K562 (cell line): ENCODE data around the gene OXA1L. TPM values are rescaled to one million over a fixed set of nuclear protein-coding genes. Genes with fewer than 3 reads are reported as not detected.
A peak's percentile ranks its signal among the peaks of the same experiment; 100 is the strongest.

ENCODE experiments used
- BCLAF1 ChIP-seq, 2 experiments: fragments of 450-650 bp in 1 of 2; IDR thresholded peaks; 2 replicates each; pipeline ENCODE4 v1.6.1; 2011 to 2017; ENCODE audit warnings: low read depth in 2 of 2, antibody characterized with exemption in 1 of 2, borderline replicate concordance in 1 of 2, low read length in 1 of 2, mild to moderate bottlenecking in 1 of 2, mixed read lengths in 1 of 2; ENCODE audit not compliant: control insufficient read depth in 1 of 2
- CHD4 ChIP-seq: fragments of 200-600 bp; sonication (generic); IDR thresholded peaks from 3 replicates; pipeline ENCODE4 v1.6.1; 2012; ENCODE audit warnings: low read depth, mild to moderate bottlenecking, mixed read lengths, low read length, inconsistent platforms; ENCODE audit not compliant: insufficient read depth, insufficient replicate concordance, poor library complexity, severe bottlenecking
- CTBP1 ChIP-seq: fragments of 450-650 bp; IDR thresholded peaks from 2 replicates; pipeline ENCODE4 v1.6.1; 2016; ENCODE audit warnings: borderline replicate concordance
- CTCF ChIP-seq, 3 experiments: IDR thresholded peaks in 2 of 3; conservative IDR thresholded peaks in 1 of 3; 2 replicates each; pipeline ENCODE4 v1.5.1; 2011 to 2012; ENCODE audit warnings: low read length in 3 of 3, mild to moderate bottlenecking in 3 of 3, control low read depth in 2 of 3, improper control_type of control experiment in 1 of 3, inconsistent platforms in 1 of 3, low read depth in 1 of 3, mixed read lengths in 1 of 3, moderate library complexity in 1 of 3; ENCODE audit not compliant: insufficient read depth in 2 of 3
- EHMT2 ChIP-seq: fragments of 450-650 bp; IDR thresholded peaks from 2 replicates; pipeline ENCODE4 v1.6.1; 2018; ENCODE audit warnings: antibody characterized with exemption
- ERF ChIP-seq: fragments of 450-650 bp; formaldehyde crosslinking; IDR thresholded peaks from 2 replicates; pipeline ENCODE4 v1.4.0; 2020; ENCODE audit warnings: mild to moderate bottlenecking, mixed read lengths
- HCFC1 ChIP-seq: IDR thresholded peaks from 2 replicates; pipeline ENCODE4 v1.6.1; 2012; ENCODE audit warnings: low read depth, low read length, improper control_type of control experiment
- MYBL2 ChIP-seq, 2 experiments: fragments of 450-650 bp in 1 of 2; sonication (generic) in 1 of 2; formaldehyde crosslinking in 1 of 2; IDR thresholded peaks; 2 replicates each; pipeline versions ENCODE4 v1.6.1 to v1.8.1; 2017 to 2022; ENCODE audit warnings: borderline replicate concordance in 1 of 2, inconsistent platforms in 1 of 2, low read depth in 1 of 2, mild to moderate bottlenecking in 1 of 2, missing genetic modification reagents in 1 of 2, moderate library complexity in 1 of 2
- RBM15 ChIP-seq: fragments of 200-400 bp; formaldehyde crosslinking; IDR thresholded peaks from 2 replicates; pipeline ENCODE4 v1.6.1; 2018; ENCODE audit warnings: mild to moderate bottlenecking, low read length, moderate library complexity; ENCODE audit not compliant: insufficient read depth
- SMAD2 ChIP-seq: fragments of 150-350 bp; IDR thresholded peaks from 2 replicates; pipeline ENCODE4 v1.6.1; 2014; ENCODE audit warnings: low read depth, mild to moderate bottlenecking, low read length
- SREBF1 ChIP-seq: fragments of 150-350 bp; IDR thresholded peaks from 2 replicates; pipeline ENCODE4 v1.6.1; 2014; ENCODE audit warnings: antibody characterized with exemption, low read depth, low read length, borderline replicate concordance
- TBP ChIP-seq: optimal IDR thresholded peaks from 2 replicates; pipeline ENCODE3; 2011; ENCODE audit warnings: low read depth, low read length, improper control_type of control experiment
- TOE1 ChIP-seq, 2 experiments: fragments of 450-650 bp in 1 of 2; sonication (generic) in 1 of 2; formaldehyde crosslinking in 1 of 2; IDR thresholded peaks; 2 replicates each; pipeline versions ENCODE4 v1.7.1 to v1.8.0; 2016 to 2022; ENCODE audit warnings: borderline replicate concordance in 2 of 2, mild to moderate bottlenecking in 2 of 2, antibody characterized with exemption in 1 of 2, inconsistent platforms in 1 of 2, low read depth in 1 of 2, missing genetic modification reagents in 1 of 2, moderate library complexity in 1 of 2
- TRIM24 ChIP-seq, 2 experiments: fragments of 450-650 bp; IDR thresholded peaks; 2 replicates each; pipeline ENCODE4 v1.6.1; 2016
- ZNF644 ChIP-seq: fragments of 200-800 bp; sonication (Bioruptor generic); IDR thresholded peaks from 2 replicates; pipeline ENCODE4 v1.6.1; 2016; ENCODE audit warnings: low read depth, missing genetic modification characterization, missing compliant biosample characterization
- polyA plus RNA-seq, 8 experiments: library from polyadenylated mRNA; depleted of rRNA in 4 of 8; stranded (reverse) in 5 of 8; unstranded in 3 of 8; fragments of >200 nt; fragmentation: Nextera tagmentation in 2 of 8; fragmentation: Illumina TruSeq in 1 of 8; extraction: Ambion mirVana in 2 of 8; extraction: Trizol in 1 of 8; gene quantifications; 2 replicates each; pipeline versions ENCODE4 v1.2.1 to v1.2.3, GENCODE V29; 2011 to 2014; ENCODE audit warnings: inconsistent platforms in 1 of 8, missing spikeins in 1 of 8
- total RNA-seq, 7 experiments: library from RNA; depleted of rRNA in 6 of 7; stranded (reverse); fragments of >200 nt in 6 of 7; fragmentation: Illumina TruSeq in 2 of 7; extraction: Trizol in 2 of 7; gene quantifications; 2 replicates each; pipeline versions ENCODE4 v1.2.1 to v1.2.3, GENCODE V29; 2011 to 2021; ENCODE audit warnings: low replicate concordance in 1 of 7
- TF ChIP-seq, protein P1 (sequence below): sonication (generic); formaldehyde crosslinking; IDR thresholded peaks from 2 replicates; pipeline ENCODE4 v1.8.0; 2022; ENCODE audit warnings: missing genetic modification reagents, mild to moderate bottlenecking, borderline replicate concordance
- TF ChIP-seq, protein P2 (sequence below): fragments of 450-650 bp; formaldehyde crosslinking; conservative IDR thresholded peaks from 2 replicates; pipeline ENCODE4 v1.4.0; 2022; ENCODE audit warnings: mild to moderate bottlenecking, missing genetic modification characterization

The OXA1L gene
- total and polyA plus RNA-seq, 9 of the 15 experiments (the other 6 are each of a cell fraction or from before 2014, with no cell fraction given), result 100 to 204 (median 145) TPM

GRCh38 chr14:22766457-22767322 is at the start of gene OXA1L (continued):
- TF ChIP-seq CTCF (IDR thresholded peaks at IDR 0.05 in 2 of 3, conservative IDR thresholded peaks at IDR 0.05 in 1 of 3; ENCODE audit: insufficient read depth in 2 of 3, low read depth in 1 of 3, low read length in 3 of 3), result no peak
- peak; percentile 74 for TF ChIP-seq EHMT2
- TF ChIP-seq TBP, result peak; percentile 91
- no peak for TF ChIP-seq SREBF1
- TF ChIP-seq SMAD2, result no peak
- TF ChIP-seq, protein P1, sequence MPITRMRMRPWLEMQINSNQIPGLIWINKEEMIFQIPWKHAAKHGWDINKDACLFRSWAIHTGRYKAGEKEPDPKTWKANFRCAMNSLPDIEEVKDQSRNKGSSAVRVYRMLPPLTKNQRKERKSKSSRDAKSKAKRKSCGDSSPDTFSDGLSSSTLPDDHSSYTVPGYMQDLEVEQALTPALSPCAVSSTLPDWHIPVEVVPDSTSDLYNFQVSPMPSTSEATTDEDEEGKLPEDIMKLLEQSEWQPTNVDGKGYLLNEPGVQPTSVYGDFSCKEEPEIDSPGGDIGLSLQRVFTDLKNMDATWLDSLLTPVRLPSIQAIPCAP, result 0 out of 2 replicates have a peak, but pooled peaks have one; percentile 22
- TF ChIP-seq ZNF644 (tag), result peak; percentile 77
- 0 out of 2 replicates have a peak, but pooled peaks have one; percentile 16 for TF ChIP-seq CTBP1
- TF ChIP-seq ERF (CRISPR knock-in tag), result peak; percentile 88; the same call in 1 of the 2 replicates
- TF ChIP-seq MYBL2 (IDR thresholded peaks at IDR 0.05; ENCODE audit: low read depth), result no peak; the same call in 1 of the 2 replicates
- no peak for TF ChIP-seq MYBL2 (CRISPR knock-in tag; IDR thresholded peaks at IDR 0.05; ENCODE audit: borderline replicate concordance)
- TF ChIP-seq TOE1 (IDR thresholded peaks at IDR 0.05; ENCODE audit: borderline replicate concordance), result peak; percentile 28; the same call in 1 of the 2 replicates
- TF ChIP-seq TOE1 (CRISPR knock-in tag; IDR thresholded peaks at IDR 0.05; ENCODE audit: borderline replicate concordance, low read depth), result no peak
- peak; percentile 69 for TF ChIP-seq HCFC1
- peak in 1 of 2 experiments; percentile 16; a peak in 1 of 4 replicates for TF ChIP-seq BCLAF1 (IDR thresholded peaks at IDR 0.05; ENCODE audit: borderline replicate concordance in 1 of 2, control insufficient read depth in 1 of 2, low read depth in 2 of 2, low read length in 1 of 2)
- TF ChIP-seq CHD4, result no peak
- TF ChIP-seq RBM15, result no peak
- TF ChIP-seq, protein P2, sequence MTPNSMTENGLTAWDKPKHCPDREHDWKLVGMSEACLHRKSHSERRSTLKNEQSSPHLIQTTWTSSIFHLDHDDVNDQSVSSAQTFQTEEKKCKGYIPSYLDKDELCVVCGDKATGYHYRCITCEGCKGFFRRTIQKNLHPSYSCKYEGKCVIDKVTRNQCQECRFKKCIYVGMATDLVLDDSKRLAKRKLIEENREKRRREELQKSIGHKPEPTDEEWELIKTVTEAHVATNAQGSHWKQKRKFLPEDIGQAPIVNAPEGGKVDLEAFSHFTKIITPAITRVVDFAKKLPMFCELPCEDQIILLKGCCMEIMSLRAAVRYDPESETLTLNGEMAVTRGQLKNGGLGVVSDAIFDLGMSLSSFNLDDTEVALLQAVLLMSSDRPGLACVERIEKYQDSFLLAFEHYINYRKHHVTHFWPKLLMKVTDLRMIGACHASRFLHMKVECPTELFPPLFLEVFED (CRISPR knock-in tag), result no peak
- no peak for TF ChIP-seq TRIM24 (IDR thresholded peaks at IDR 0.05)
